Activated CD8-positive, alpha-beta memory T cell treated with anti-CD3 and anti-CD28 coated beads, Interleukin-2, amount 10 ng/mL, durations not matched to agents 7 days and 5 days (primary cell): Measurements from ENCODE around the gene CENPN. TPM values are rescaled to one million over a fixed set of nuclear protein-coding genes. Genes with fewer than 3 reads are reported as not detected.
A peak's percentile ranks its signal among the peaks of the same experiment; 100 is the strongest.

ENCODE experiments used
- ATAC-seq: fragments of 150-1000 bp; cut with Tn5 transposase; one replicate; pipeline ENCODE4 v1.10.0; 2021; ENCODE audit warnings: moderate library complexity
- CTCF ChIA-PET: fragments of 350-600 bp; sonication (Branson Sonifier 250); formaldehyde crosslinking; loops from one replicate; lab custom pipeline; 2021; ENCODE audit warnings: antibody characterized with exemption; lab: Charles Lee
- DNase-seq: peaks from one replicate; pipeline ENCODE4 v3.0.0-alpha.2; 2020
- H3K27ac Mint-ChIP-seq: one replicate; pipeline ENCODE4 v1.8.0; 2021; ENCODE audit warnings: mild to moderate bottlenecking, mixed read lengths
- H3K27me3 Mint-ChIP-seq: one replicate; pipeline ENCODE4 v1.8.0; 2021; ENCODE audit warnings: mixed read lengths
- H3K36me3 Mint-ChIP-seq: one replicate; pipeline ENCODE4 v1.8.0; 2021; ENCODE audit warnings: mild to moderate bottlenecking, mixed read lengths
- H3K4me1 Mint-ChIP-seq: one replicate; pipeline ENCODE4 v1.8.0; 2021; ENCODE audit warnings: mixed read lengths
- H3K4me3 Mint-ChIP-seq: one replicate; pipeline ENCODE4 v1.8.0; 2021; ENCODE audit warnings: mild to moderate bottlenecking, moderate library complexity, mixed read lengths
- H3K9me3 Mint-ChIP-seq: one replicate; pipeline ENCODE4 v1.8.0; 2022; ENCODE audit warnings: low read depth, mixed read lengths
- total RNA-seq, 2 experiments: library from RNA; stranded (reverse); gene quantifications; one replicate each; pipeline ENCODE4 v1.2.3, GENCODE V29; 2021

The CENPN gene
- total RNA-seq, 2 experiments from 2014 or later = 66.1 to 73.7 TPM

DNA sequence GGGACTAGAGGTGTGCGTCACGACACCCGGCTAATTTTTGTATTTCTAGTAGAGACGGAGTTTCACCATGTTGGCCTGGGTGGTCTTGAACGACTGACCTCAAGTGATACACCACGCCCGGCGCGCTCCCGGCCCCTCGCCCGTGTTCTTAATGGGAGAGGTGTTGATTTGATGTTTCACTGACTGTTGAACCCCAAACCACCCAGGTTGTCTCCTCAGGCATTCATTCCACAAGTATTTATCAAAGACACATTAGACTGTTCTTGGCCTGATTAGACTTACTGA, 1.4 kb downstream of the CENPN start:
- CTCF ChIA-PET = interaction anchor here (1.7 to 3.0 kb wide), 2 partner anchors 25 to 27 kb away, joined by 9 to 13 read pairs; partner anchors contain the start of gene ATMIN
- Mint-ChIP-seq H3K4me1 (peaks cover 40% of the 10 kb centered on the region), H3K36me3 (peaks cover 41% of the 10 kb centered on the region), H3K4me3 (peak overlapping the region; percentile 96), H3K27ac (peak overlapping the region; percentile 100), H3K27me3 (no peaks in the 10 kb centered on the region), H3K9me3 (no peaks in the 10 kb centered on the region)
- DNase-seq = no peak
- ATAC-seq = no peak

DNA sequence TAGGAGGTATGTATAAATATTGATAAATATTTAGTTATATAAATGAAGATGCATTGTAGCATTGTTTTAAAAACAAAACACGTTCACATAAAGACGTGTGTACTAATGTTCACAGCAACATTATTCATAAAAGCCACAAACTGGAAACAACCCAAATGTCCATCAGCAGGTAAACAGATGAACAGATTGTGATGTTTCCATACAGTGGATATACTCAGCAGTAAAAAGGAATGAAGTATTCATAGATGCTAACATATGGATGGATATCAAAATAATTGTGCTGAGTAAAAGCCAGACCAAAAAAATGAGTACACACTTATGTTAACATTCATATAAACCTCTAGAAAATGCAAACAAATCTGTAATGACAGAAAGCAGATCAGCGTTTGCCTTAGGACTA, 6.0 kb downstream of the CENPN start:
- CTCF ChIA-PET = no interaction called here
- ATAC-seq (no peak), DNase-seq (no peak)
- H3K4me3 Mint-ChIP-seq = no peak overlapping the region
- no peaks in the 10 kb centered on the region for H3K27me3 Mint-ChIP-seq
- peaks cover 30% of the 10 kb centered on the region for H3K4me1 Mint-ChIP-seq
- no peak overlapping the region for H3K27ac Mint-ChIP-seq
- peaks cover 70% of the 10 kb centered on the region for H3K36me3 Mint-ChIP-seq
- no peaks in the 10 kb centered on the region for H3K9me3 Mint-ChIP-seq

DNA sequence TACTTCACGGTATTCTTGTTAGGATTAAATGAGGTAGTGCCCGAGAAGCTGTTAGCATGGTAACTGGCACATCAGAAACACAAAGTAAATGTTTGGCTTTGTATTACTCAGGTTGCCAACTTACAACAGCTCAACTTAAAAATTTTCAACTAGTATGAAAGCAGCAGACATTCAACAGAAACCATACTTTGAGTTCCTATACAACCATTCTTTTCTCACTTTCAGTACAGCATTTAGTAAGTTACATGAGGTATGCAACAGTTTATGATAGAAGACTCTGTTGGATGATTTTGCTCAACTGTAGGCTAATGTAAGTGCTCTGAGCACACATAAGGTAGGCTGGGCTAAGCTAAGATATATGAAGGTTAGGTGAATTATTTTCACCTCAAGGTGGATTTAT, 7.7 kb downstream of the CENPN start:
- H3K9me3 Mint-ChIP-seq = no peaks in the 10 kb centered on the region
- peaks cover 15% of the 10 kb centered on the region for H3K4me1 Mint-ChIP-seq
- DNase-seq = no peak
- peaks cover 74% of the 10 kb centered on the region for H3K36me3 Mint-ChIP-seq
- no peak overlapping the region for H3K4me3 Mint-ChIP-seq
- CTCF ChIA-PET = interaction anchor here (0.7 to 1.1 kb wide), 2 partner anchors 20 to 21 kb away, joined by 3 to 5 read pairs; partner anchors contain the start of gene ATMIN
- H3K27me3 Mint-ChIP-seq = no peaks in the 10 kb centered on the region
- H3K27ac Mint-ChIP-seq = no peak overlapping the region
- peak; percentile 16 for ATAC-seq

DNA sequence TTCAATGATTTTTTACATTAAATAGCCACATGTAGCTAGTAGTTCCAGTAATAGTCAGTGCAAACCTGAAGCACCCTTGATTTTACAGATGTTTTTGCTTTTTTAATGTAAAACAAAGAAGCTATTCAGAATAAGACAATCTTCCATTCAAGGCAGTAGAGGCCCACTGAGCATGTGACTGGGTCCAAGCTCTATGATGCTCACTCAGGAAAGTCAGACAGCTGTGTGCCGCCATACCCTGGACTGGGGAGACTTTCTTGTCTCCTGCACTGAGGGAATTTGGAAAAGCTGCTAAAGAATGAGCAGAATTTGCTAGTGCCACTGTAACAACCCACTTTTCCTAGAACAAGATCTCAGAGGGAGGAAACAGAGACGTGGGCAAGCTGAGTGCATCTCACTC, 11.5 kb downstream of the CENPN start:
- ATAC-seq = no peak

DNA sequence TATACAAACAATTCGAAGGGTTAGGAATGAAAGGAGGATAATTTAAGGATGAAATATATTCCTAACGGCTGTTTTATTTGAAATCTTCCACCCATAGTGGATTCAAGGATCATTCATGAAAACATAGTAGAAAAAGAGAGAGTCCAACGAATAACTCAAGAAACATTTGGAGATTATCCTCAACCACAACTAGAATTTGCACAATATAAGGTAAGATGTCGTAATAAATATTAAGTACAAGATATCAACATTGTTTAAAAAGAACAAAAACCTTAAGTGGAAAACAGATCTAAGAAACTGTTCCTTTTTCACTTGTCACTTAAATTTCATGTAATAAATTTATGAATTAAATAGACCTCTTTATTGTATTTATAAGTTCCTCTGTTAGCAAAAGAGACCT, 19.4 kb downstream of the CENPN start:
- Mint-ChIP-seq H3K4me3 (no peak overlapping the region), H3K4me1 (no peaks in the 10 kb centered on the region), H3K36me3 (peaks cover 68% of the 10 kb centered on the region), H3K27me3 (no peaks in the 10 kb centered on the region), H3K27ac (no peak overlapping the region), H3K9me3 (no peaks in the 10 kb centered on the region)
- CTCF ChIA-PET = interaction anchor here (0.6 to 2.3 kb wide), 2 partner anchors 9 to 90 kb away, joined by 3 to 8 read pairs; partner anchors contain the start of gene ATMIN
- ATAC-seq (no peak), DNase-seq (no peak)

More for the DNA sequence above, 11.5 kb downstream of the CENPN start:
- H3K36me3 Mint-ChIP-seq = peaks cover 72% of the 10 kb centered on the region
- H3K9me3 Mint-ChIP-seq = no peaks in the 10 kb centered on the region
- CTCF ChIA-PET = interaction anchor here (1.3 to 2.9 kb wide), 3 partner anchors 13 to 18 kb away, joined by 3 to 17 read pairs (median 3); partner anchors contain the start of gene ATMIN
- peak overlapping the region; percentile 24 for H3K27ac Mint-ChIP-seq
- H3K4me1 Mint-ChIP-seq = peaks cover 5% of the 10 kb centered on the region
- no peak overlapping the region for H3K4me3 Mint-ChIP-seq
- H3K27me3 Mint-ChIP-seq = no peaks in the 10 kb centered on the region
- DNase-seq = no peak

DNA sequence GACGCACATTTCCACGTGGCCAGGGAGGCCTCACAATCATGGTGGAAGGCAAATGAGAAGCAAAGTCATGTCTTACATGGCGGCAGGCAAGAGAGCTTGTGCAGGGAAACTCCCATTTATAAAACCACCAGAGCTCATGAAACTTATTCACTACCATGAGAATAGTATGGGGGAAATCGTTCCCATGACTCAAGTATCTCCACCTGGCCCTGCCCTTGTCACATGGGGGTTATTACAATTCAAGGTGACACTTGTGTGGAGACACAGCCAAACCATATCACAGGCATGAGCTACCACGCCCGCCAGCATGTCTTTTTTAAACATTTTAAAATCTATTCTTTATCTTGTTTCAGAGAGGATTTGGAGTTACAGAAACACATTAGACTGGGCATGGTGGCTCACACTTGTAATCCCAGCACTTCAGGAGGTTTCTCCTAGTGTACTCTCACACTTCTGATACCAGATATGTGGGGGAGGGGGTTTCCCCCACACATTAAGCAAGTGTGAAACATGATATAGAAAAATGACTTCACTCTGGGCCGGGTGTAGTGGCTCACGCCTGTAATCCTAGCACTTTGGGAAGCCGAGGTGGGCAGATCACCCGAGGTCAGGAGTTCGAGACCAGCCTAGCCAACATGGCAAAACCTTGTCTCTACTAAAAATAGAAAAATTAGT, 23.1 kb downstream of the CENPN start:
- DNase-seq (no peak), ATAC-seq (no peak)
- Mint-ChIP-seq H3K9me3 (no peaks in the 10 kb centered on the region), H3K27ac (no peak overlapping the region), H3K4me1 (no peaks in the 10 kb centered on the region), H3K4me3 (no peak overlapping the region), H3K36me3 (peaks cover 53% of the 10 kb centered on the region), H3K27me3 (no peaks in the 10 kb centered on the region)
- CTCF ChIA-PET = interaction anchor here (1.0 kb wide), 1 partner anchor 26 kb away, joined by 3 read pairs; no protein-coding TSS in a partner anchor

DNA sequence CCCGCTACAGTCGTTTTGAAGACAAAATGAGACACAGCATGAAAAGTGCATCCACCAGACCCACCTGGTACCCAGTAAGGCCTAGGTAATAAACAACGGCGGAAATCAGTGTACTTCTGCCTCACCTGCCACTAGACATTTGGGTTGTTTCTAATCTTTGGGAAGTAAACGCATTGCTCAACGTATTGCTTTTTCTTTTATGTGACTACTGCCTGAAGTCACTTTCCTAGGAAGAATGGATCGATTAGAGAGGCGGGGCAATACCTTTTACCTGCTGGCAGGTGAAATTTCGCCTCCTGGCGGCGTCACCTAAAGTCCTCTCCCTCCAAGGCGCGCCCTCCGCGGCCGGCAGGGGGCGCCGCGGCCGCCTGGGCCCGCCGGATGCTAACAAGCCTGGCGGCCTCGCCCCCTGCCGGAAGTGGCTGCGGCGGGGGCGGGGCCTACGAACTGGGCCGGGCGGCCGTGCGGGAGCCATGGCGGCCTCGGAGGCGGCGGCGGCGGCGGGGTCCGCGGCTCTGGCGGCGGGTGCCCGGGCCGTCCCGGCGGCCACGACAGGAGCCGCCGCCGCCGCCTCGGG, 28.5 kb downstream of the CENPN start, which contains the start of gene ATMIN:
Gene ATMIN (plus strand): TSS at position 445 of the 577 bp plus-strand sequence. CDS start 29 bp downstream, at position 474.
- Mint-ChIP-seq H3K4me1 (peaks cover 20% of the 10 kb centered on the region), H3K27me3 (no peaks in the 10 kb centered on the region), H3K27ac (peak within 1 kb of the TSS; percentile 65), H3K36me3 (peaks cover 19% of the 10 kb centered on the region), H3K4me3 (peak within 1 kb of the TSS; percentile 79), H3K9me3 (no peaks in the 10 kb centered on the region)
- CTCF ChIA-PET = interaction anchor here (0.6 to 6.0 kb wide), 43 partner anchors 10 to 854 kb away, joined by 3 to 54 read pairs (median 5); partner anchors contain the start of genes C16orf46, CENPN, CMC2 and GAN
- ATAC-seq (peak; percentile 97), DNase-seq (peak; percentile 87)

DNA sequence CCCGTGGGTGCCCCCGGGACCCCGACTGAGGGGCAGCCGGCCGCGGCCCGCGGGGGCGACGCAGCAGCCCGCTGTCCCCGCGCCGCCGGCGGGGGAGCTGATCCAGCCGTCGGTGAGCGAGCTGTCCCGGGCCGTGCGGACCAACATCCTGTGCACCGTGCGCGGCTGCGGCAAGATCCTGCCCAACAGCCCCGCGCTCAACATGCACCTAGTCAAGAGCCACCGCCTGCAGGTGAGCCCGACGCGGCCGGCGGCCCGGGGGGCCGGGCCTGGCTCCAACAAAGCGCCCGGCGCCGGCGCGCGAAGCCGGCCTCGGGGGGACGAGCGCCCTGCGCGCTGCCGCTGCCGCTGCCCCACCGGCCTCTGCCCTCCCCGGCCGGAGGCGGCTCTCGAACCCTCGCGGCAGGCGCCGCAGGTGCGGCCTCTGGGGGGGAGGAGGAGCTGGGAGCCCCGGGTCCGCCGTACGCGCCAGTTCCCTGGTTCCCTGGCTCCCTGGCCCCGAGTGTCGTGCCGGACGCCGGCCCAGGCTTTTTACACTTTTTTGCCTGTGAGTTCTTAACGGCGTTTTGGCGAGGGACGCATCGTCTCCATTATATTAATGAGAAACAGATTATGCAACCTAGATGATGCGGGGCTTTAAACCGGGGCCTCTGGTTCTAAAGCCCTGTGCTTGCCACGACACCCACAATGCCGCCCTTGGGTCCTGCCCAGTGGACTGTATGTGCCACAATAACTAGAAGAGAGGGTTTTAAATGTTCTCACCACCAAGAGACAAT, 29.1 kb downstream of the CENPN start:
- H3K36me3 Mint-ChIP-seq = peaks cover 18% of the 10 kb centered on the region
- H3K27me3 Mint-ChIP-seq = no peaks in the 10 kb centered on the region
- H3K4me3 Mint-ChIP-seq = peak overlapping the region; percentile 79
- CTCF ChIA-PET = interaction anchor here (0.6 to 6.0 kb wide), 40 partner anchors 9 to 853 kb away, joined by 3 to 54 read pairs (median 4); partner anchors contain the start of genes C16orf46, CENPN, CMC2 and GAN
- H3K4me1 Mint-ChIP-seq = peaks cover 20% of the 10 kb centered on the region
- ATAC-seq (peak; percentile 72), DNase-seq (peak; percentile 61)
- no peaks in the 10 kb centered on the region for H3K9me3 Mint-ChIP-seq
- H3K27ac Mint-ChIP-seq = peak overlapping the region; percentile 65

DNA sequence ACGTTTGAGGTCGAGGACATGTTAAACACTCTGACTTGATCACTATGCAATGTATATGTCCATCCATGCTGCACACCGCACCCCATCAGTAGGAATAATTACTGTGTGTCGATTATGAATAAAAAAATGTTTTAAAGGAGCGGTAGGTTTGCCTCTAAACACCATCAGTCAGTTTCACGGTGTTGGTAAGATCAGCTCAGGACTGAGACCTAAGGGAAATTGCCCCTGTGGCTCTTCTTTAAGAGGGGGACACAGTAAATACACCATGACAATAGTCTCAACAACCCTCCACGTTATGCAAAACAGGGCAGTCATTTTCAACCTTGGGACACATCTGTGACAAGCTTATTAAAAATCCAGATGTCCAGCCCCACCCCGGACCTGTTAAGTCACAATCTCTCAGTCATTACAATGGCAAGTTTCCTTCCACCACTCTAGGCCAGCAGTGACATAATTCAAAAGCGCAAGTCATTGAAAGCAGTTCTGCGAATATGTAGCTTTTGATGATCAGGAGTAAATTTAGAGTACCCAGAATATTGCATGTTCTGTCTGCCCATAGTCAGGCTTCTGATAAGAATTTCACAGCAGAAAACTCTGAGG, 29.8 kb downstream of the CENPN start:
- ATAC-seq = no peak
- Mint-ChIP-seq H3K36me3 (peaks cover 17% of the 10 kb centered on the region), H3K27me3 (no peaks in the 10 kb centered on the region), H3K4me1 (peaks cover 20% of the 10 kb centered on the region), H3K4me3 (peak overlapping the region; percentile 79), H3K9me3 (no peaks in the 10 kb centered on the region), H3K27ac (peak overlapping the region; percentile 65)
- DNase-seq = no peak
- CTCF ChIA-PET = interaction anchor here (1.0 to 6.0 kb wide), 10 partner anchors 9 to 168 kb away, joined by 3 to 54 read pairs (median 8); partner anchors contain the start of gene C16orf46

DNA sequence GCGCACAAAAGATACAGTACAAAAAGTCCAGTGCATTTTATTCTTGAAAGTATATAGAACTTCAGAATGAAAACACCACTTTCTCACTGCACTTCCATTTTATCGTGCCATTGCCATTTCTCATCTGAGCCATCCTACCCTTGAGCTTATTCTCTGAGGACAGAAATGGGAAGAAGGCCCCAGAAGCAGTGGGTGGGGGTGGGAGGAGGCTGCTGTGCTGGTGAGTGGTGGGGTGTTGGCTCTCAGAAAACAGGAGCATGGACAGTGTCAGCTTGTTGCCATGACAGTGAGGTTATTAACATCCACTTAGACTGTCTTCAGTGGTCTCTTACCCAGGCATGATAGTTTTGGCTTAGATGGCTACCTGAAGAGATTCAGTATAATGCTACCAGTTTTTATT, 33.1 kb downstream of the CENPN start:
- CTCF ChIA-PET = no interaction called here
- Mint-ChIP-seq H3K27ac (no peak overlapping the region), H3K27me3 (no peaks in the 10 kb centered on the region), H3K4me3 (no peak overlapping the region), H3K9me3 (no peaks in the 10 kb centered on the region), H3K4me1 (peaks cover 20% of the 10 kb centered on the region), H3K36me3 (peaks cover 34% of the 10 kb centered on the region)
- DNase-seq (no peak), ATAC-seq (no peak)

DNA sequence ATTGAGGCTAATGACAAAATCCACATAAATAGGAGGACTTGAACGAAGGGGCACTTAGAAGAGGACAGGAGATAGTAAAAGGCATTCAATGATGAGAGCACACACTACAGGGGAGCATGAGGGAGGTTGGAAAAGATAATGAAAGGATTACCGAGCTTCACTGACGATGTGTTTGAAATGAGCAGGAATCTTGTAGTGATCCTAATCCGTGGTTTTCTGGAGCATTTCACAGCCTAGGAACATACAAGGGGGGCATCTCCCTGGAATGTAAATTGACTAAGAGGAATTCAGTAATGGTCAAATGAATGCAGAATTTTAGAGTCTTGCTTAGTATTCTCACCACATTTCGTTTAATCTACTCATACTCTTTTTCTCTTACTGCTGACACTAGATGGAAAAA, 33.8 kb downstream of the CENPN start:
- Mint-ChIP-seq H3K27ac (no peak overlapping the region), H3K36me3 (peaks cover 38% of the 10 kb centered on the region), H3K4me1 (peaks cover 17% of the 10 kb centered on the region), H3K9me3 (no peaks in the 10 kb centered on the region), H3K4me3 (no peak overlapping the region), H3K27me3 (no peaks in the 10 kb centered on the region)
- CTCF ChIA-PET = no interaction called here
- DNase-seq = no peak
- ATAC-seq = no peak

DNA sequence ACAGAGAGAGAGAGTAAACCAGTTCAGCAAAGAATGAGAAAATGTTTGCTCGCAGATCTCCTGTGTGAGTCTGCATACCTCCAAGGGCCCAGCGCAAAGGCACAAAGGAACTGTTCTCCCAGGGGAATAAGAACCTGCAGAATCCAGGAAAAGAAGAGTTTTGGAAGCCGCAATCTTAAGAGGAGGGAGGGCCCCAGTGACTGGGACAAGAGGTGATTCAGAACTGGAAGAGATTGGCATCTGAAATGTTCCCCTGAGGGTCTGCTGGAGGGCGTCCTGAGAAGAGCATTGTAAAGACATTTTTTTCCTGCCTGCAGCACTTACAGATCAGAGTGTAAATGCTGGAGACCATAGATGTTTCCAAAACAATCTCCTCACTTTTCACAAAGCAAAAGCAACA, 34.7 kb downstream of the CENPN start:
- Mint-ChIP-seq H3K36me3 (peaks cover 39% of the 10 kb centered on the region), H3K4me3 (no peak overlapping the region), H3K27ac (no peak overlapping the region), H3K4me1 (peaks cover 14% of the 10 kb centered on the region), H3K9me3 (no peaks in the 10 kb centered on the region), H3K27me3 (no peaks in the 10 kb centered on the region)
- DNase-seq (no peak), ATAC-seq (no peak)
- CTCF ChIA-PET = interaction anchor here (1.4 kb wide), 1 partner anchor 32 kb away, joined by 3 read pairs; no protein-coding TSS in a partner anchor

DNA sequence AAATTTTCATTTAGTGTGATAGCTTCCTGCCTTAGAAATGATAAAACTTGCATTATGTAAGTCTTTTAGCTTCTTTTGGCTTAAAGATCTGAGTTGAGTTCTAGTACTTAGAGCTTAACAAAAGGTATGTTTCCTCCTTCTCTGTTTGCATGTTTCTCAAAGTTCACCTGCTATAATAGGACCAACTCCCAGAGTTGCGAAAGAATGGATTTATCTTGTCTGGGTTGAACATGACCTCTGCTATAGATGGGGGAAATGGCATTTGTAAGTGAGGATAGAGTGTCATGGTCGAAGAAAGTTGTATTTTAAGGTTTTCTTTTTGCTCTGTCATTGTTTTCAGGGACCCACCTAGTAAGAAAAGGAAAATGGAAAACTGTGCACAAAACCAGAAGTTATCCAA, 35.8 kb downstream of the CENPN start:
- H3K4me1 Mint-ChIP-seq = peaks cover 5% of the 10 kb centered on the region
- no peaks in the 10 kb centered on the region for H3K27me3 Mint-ChIP-seq
- ATAC-seq (no peak), DNase-seq (no peak)
- H3K27ac Mint-ChIP-seq = no peak overlapping the region
- no peak overlapping the region for H3K4me3 Mint-ChIP-seq
- no peaks in the 10 kb centered on the region for H3K9me3 Mint-ChIP-seq
- H3K36me3 Mint-ChIP-seq = peaks cover 38% of the 10 kb centered on the region
- CTCF ChIA-PET = interaction anchor here (1.4 kb wide), 1 partner anchor 31 kb away, joined by 3 read pairs; no protein-coding TSS in a partner anchor
